Progenitor cell of endocrine pancreas (in vitro differentiated cells): ENCODE results near the gene DES. TPM values are rescaled to one million over a fixed set of nuclear protein-coding genes. Genes with fewer than 3 reads are reported as not detected.

Experiments used
- DNase-seq: peaks from one replicate; pipeline ENCODE4 v3.0.0; 2021; ENCODE audit warnings: low spot score; ENCODE audit not compliant: unreplicated experiment
- H3K27ac Mint-ChIP-seq: 2 replicates; pipeline ENCODE4 v1.8.0; 2021; ENCODE audit warnings: mild to moderate bottlenecking, moderate library complexity, mixed read lengths
- H3K27me3 Mint-ChIP-seq: 2 replicates; pipeline ENCODE4 v1.8.0; 2021; ENCODE audit warnings: mixed read lengths
- H3K36me3 Mint-ChIP-seq: 2 replicates; pipeline ENCODE4 v1.8.0; 2022; ENCODE audit warnings: mixed read lengths; ENCODE audit not compliant: insufficient read depth
- H3K4me1 Mint-ChIP-seq: 2 replicates; pipeline ENCODE4 v1.8.0; 2021; ENCODE audit warnings: low read depth, mixed read lengths
- H3K4me3 Mint-ChIP-seq: 2 replicates; pipeline ENCODE4 v1.8.0; 2021; ENCODE audit warnings: low read depth, mild to moderate bottlenecking, moderate library complexity, mixed read lengths
- H3K9me3 Mint-ChIP-seq: 2 replicates; pipeline ENCODE4 v1.8.0; 2021; ENCODE audit warnings: low read depth, mixed read lengths
- CTCF ChIP-seq: fragments of 200-600 bp; sonication (generic); IDR thresholded peaks from one replicate; pipeline ENCODE4 v1.5.0; 2021; ENCODE audit warnings: antibody characterized with exemption, mild to moderate bottlenecking; ENCODE audit not compliant: unreplicated experiment
- total RNA-seq: library from RNA; stranded (reverse); gene quantifications from 2 replicates; pipeline ENCODE4 v1.2.1, GENCODE V29; 2021

The DES gene
- total RNA-seq, 1 donor from 2014 or later = not detected

- no peaks in the 10 kb centered on the region for H3K36me3 Mint-ChIP-seq
- DNase-seq = no peak
- peak overlapping the region; percentile 67 for H3K4me3 Mint-ChIP-seq
- no peak overlapping the region for H3K27ac Mint-ChIP-seq
- no peaks in the 10 kb centered on the region for H3K9me3 Mint-ChIP-seq
- no peak for TF ChIP-seq CTCF
- H3K4me1 Mint-ChIP-seq = peaks cover 10% of the 10 kb centered on the region
- H3K27me3 Mint-ChIP-seq = peaks cover 55% of the 10 kb centered on the region
Measured at GRCh38 chr2:219442256-219443015, 24.3 kb downstream of the DES start.

DNA sequence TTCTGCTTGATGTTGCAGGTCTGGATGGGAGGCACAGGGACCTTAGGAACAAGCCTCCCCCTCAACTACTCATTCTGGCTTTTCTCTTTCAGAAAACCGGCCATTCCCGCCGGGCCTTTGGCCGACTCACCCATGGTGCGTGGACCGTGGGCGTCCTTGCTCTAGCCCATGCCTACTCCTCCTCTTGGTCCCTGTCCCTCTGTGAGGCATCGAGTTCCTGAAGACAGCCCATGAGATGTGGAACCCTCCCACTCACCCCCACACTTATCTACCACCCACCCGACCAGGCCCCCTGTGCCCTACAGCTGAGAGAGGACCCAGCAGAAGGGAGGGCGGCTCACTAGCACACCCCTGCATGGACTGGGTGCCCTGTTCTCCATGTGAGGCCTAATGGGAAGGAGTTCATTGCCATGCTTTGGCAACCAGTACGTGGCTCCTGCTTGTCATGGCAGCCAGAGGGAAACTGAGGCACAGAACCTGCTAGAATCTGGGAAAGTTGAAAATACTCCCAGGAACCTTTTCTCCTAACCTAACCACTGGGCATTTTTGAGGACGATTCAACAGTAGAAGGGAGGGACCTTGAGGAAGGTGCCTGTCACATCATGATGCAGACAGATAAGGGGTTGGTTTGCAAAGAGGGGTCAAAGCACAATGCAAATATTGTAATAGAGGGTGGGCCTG lies 25.0 kb downstream of the DES start:
- Mint-ChIP-seq H3K9me3 (no peaks in the 10 kb centered on the region), H3K27me3 (peaks cover 55% of the 10 kb centered on the region), H3K36me3 (no peaks in the 10 kb centered on the region), H3K27ac (no peak overlapping the region), H3K4me3 (peak overlapping the region; percentile 67), H3K4me1 (peaks cover 10% of the 10 kb centered on the region)
- no peak for TF ChIP-seq CTCF
- no peak for DNase-seq

DNA sequence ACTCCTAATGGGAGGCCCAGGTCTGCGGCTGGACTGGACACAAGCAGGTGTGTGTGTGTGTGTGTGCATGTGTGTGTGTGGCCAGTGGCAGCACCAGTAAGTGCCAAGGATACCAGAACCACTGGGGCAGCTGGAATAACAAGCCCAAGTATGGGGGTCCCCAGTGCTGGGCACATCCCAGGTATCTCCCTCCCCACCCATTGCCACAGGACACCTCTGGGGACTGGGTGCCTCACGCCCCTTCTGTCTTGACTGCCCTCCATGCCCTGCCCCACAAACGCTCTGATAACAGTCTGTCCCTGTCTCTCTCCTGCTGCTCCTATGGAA lies 25.5 kb downstream of the DES start:
- Mint-ChIP-seq H3K9me3 (no peaks in the 10 kb centered on the region), H3K27ac (no peak overlapping the region), H3K4me1 (peaks cover 10% of the 10 kb centered on the region), H3K27me3 (peaks cover 55% of the 10 kb centered on the region), H3K4me3 (no peak overlapping the region), H3K36me3 (no peaks in the 10 kb centered on the region)
- no peak for DNase-seq
- no peak for TF ChIP-seq CTCF

DNA sequence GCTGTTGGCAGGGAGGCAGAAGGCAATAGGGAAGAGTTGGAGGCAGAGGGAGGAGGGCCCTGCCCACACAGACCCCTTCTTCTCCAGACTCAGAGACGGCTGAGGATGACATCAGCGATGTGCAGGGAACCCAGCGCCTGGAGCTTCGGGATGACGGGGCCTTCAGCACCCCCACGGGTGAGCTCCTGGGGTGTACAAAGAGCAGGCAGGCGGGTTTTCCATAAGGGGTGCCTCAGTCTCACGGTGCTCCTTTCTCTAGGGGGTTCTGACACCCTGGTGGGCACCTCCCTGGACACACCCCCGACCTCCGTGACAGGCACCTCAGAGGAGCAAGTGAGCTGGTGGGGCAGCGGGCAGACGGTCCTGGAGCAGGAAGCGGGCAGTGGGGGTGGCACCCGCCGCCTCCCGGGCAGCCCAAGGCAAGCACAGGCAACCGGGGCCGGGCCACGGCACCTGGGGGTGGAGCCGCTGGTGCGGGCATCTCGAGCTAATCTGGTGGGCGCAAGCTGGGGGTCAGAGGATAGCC lies 26.5 kb downstream of the DES start:
- Mint-ChIP-seq H3K4me3 (no peak overlapping the region), H3K9me3 (no peaks in the 10 kb centered on the region)
- DNase-seq = no peak

More for the DNA sequence above, 26.5 kb downstream of the DES start:
- Mint-ChIP-seq H3K27ac (no peak overlapping the region), H3K27me3 (peaks cover 61% of the 10 kb centered on the region), H3K4me1 (peaks cover 10% of the 10 kb centered on the region), H3K36me3 (no peaks in the 10 kb centered on the region)
- TF ChIP-seq CTCF = no peak
